GM12873 (cell line): ENCODE results near the gene TM4SF4.
A peak's percentile ranks its signal among the peaks of the same experiment; 100 is the strongest.

Source experiments
- TF ChIP-seq, protein P1 (sequence below): IDR thresholded peaks from 2 replicates; pipeline ENCODE4 v1.5.1; 2012; ENCODE audit warnings: low read depth, mild to moderate bottlenecking, moderate library complexity, low read length, control low read depth; ENCODE audit not compliant: insufficient read depth; ENCODE audit errors: missing control alignments

The TM4SF4 gene

DNA sequence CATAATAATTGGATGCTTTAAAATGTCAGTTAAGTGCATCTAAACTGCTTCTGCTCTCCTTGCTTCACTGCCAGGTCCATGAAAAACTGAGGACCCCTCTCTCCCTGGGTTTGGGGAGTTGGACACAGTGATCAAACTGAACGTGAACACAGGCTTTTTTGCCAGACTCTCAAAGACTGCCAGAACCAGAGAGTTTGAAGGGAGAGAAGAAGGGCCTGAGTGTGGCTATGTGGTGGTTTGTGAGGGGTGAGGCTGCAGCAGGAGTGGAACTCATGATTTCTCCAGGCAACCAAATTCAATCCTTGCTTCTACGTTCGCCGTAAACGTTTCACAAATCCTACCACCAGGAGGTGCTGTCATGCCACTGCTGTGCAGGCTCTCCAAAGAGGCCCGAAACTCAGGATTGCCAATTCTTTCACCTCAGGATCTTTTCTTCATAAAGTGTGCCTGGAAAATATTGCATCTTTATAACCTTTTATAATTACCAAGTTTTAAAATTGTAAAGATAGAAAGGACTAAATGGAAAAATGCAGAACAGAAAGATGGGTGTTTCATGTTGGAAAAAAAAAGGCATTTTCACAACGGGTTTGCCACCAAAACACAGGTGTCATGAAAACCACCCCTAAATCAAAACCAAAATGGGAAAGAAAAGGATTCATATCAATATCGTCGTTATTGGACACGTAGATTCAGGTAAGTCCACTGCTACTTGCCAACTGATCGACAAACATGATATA, 19.7 kb downstream of the TM4SF4 start:
- TF ChIP-seq, protein P1, sequence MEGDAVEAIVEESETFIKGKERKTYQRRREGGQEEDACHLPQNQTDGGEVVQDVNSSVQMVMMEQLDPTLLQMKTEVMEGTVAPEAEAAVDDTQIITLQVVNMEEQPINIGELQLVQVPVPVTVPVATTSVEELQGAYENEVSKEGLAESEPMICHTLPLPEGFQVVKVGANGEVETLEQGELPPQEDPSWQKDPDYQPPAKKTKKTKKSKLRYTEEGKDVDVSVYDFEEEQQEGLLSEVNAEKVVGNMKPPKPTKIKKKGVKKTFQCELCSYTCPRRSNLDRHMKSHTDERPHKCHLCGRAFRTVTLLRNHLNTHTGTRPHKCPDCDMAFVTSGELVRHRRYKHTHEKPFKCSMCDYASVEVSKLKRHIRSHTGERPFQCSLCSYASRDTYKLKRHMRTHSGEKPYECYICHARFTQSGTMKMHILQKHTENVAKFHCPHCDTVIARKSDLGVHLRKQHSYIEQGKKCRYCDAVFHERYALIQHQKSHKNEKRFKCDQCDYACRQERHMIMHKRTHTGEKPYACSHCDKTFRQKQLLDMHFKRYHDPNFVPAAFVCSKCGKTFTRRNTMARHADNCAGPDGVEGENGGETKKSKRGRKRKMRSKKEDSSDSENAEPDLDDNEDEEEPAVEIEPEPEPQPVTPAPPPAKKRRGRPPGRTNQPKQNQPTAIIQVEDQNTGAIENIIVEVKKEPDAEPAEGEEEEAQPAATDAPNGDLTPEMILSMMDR: peak; percentile 91

DNA sequence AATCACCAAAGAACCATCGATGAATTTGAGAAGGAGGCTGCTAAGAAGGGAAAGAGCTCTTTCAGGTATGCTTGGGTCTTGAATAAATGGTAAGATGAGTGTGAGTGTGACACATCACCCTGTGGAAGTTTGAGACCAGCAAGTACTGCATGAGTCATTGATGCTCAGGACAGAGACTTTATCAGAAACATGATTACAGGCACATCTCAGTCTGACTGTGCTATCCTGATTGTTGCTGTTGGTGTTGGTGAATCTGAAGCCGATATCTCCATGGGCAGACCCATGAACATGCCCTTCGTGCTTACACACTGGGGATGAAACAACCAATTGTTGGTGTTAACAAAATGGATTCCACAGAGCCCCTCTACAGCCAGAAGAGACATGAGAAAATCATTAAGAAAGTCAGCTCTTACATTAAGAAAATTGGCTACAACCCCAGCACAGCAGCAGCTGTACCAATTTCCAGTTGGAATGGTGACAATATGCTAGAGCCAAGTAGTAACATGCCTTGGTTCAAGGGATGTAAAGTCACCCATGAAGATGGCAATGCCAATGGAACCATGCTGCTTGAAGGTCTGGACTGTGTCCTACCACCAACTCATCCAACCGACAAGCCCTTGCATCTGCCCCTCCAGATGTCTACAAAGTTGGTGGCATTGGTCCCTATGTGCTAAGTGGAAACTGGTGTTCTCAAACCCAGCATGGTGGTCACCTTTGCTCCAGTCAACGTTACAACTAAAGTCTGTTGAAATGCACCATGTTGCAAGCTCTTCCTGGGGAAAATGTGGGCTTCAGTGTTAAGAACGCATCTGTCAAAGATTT, 20.5 kb downstream of the TM4SF4 start:
- TF ChIP-seq, protein P1: no peak

DNA sequence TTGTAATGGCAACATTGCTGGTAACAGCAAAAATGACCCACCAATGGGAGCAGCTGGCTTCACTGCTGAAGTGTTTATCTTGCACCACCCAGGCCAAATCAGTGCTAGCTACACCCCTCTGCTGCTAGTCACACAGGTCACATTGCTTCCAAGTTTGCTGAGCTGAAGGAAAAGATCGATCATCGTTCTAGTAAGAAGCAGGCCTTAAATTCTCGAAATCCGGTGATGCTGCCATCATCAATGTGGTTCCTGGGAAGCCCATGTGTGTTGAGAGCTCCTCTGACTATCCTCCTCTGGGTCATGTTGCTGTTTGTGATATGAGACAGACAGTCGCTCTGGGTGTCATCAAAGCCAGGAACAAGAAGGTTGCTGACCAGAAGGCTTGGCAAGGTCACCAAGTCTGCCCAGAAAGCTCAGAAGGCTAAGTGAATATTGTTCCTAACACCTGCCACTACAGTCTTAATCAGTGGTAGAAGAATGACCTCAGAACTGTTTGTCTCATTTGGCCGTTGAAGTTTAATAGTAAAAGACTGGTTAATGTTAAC, 21.2 kb downstream of the TM4SF4 start:
- TF ChIP-seq, protein P1: no peak

DNA sequence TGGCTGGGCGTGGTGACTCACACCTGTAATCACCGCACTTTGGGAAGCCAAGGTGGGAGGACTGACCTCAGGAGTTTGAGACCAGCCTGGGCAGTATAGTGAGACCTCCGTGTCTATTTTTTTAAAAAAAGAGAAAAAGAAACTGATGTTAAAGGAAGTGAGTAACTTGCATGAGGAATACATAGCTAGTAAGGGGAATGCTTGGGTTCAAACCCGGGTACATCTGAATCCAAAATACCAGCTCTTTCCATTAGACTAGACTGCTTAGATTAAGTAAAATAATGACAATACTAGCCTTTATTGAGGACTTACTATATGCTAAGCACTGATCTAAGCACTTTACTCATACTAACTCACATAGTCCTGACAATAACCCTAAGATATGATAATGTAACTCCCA, 22.4 kb downstream of the TM4SF4 start:
- TF ChIP-seq, protein P1: no peak

DNA sequence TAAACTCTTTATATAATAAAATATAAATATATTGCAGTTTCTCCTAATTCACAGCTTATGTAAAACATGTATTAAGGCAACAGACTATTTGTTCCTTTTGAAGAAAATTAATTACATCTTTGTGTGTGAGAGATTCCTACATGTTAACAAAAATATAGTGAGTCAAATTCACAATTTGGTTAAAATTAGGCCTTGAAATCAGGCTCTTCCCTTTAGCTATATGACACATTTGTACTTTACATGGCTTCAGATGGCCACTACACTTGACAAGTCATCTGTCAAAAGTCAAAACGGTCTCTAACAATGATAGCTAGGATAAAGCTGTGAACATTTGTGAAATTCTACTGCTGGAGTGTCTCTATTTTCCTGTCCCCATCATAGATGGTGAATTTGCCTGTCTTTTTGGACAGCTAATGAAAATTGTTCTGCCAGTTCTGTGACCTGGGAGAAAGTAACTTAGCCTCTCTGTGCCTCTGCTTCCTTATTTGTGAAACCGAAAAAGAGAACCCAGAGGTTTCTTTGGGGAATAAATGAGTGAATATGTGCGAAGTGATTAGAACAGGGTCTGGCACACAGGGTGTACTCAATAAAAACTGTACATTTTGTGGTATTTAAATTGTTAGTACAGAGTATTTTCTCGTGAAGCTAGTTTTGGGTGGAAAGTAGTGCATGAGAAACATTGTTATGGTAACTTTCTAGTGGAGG, 23.6 kb downstream of the TM4SF4 start:
- TF ChIP-seq, protein P1: no peak

DNA sequence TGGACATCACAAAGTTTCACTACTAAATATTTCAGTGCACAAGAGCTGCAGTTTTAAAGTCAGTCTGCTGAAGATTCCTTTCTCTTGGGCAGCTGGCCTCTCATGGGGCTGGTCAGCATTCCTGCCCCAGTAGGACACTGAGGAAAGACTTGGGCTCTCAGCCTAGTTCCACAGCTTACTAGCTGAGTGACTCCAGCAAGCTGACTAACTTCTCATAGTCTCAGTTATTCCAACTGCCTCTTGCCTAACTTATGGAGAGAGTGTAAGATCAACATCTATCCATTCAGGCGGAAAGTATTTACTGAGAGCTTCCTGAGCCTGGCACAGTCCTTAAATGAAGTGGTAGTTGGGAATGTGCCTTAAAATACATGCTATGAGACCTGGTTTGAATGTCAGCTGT, 27.0 kb downstream of the TM4SF4 start:
- TF ChIP-seq, protein P1: no peak
